Measurements from ENCODE around the gene TADA2B.

TADA2B gene

DNA sequence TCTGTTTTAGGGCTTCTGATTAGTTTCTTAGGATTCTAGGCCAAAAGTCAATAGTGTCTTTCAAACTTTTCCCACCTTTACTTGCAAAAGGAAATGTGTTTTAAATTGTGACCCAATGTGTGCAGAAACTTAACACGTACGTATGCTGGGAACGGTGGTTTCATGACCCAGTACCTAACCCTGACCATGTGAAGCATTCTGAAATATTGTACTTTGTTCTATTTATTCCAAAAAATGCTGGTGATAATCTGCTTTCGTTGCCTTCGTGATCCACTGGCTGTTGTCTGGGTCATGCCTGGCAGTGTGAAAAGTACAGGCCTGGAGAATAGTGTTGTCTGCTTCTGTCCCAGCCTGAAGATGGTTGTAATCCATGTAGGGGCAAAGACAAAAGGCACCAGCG is 26.7 kb upstream of the TADA2B start:
- no peaks in the 10 kb centered on the region for H4K20me1 ChIP-seq (ENCODE audit: insufficient read depth, low read length)
- H3K9me3 ChIP-seq (ENCODE audit: low read length) = no peaks in the 10 kb centered on the region
- no peak overlapping the region for H3K4me3 ChIP-seq (ENCODE audit: low read depth, low read length, poor library complexity, severe bottlenecking)
- H3K9ac ChIP-seq (ENCODE audit: low read length) = no peak overlapping the region
- no peak overlapping the region for H3K27ac ChIP-seq (ENCODE audit: low read depth, low read length, poor library complexity, severe bottlenecking)
- peaks cover 14% of the 10 kb centered on the region for H3K4me1 ChIP-seq (ENCODE audit: insufficient read depth, low read length, severe bottlenecking)
- no peaks in the 10 kb centered on the region for H3K9me2 ChIP-seq (ENCODE audit: low read depth, low read length)
- no peak overlapping the region for H3K4me2 ChIP-seq (ENCODE audit: low read length)
- no peak for TF ChIP-seq EZH2 (IDR thresholded peaks at IDR 0.05; ENCODE audit: borderline replicate concordance, low read length)
- TF ChIP-seq, protein P1, sequence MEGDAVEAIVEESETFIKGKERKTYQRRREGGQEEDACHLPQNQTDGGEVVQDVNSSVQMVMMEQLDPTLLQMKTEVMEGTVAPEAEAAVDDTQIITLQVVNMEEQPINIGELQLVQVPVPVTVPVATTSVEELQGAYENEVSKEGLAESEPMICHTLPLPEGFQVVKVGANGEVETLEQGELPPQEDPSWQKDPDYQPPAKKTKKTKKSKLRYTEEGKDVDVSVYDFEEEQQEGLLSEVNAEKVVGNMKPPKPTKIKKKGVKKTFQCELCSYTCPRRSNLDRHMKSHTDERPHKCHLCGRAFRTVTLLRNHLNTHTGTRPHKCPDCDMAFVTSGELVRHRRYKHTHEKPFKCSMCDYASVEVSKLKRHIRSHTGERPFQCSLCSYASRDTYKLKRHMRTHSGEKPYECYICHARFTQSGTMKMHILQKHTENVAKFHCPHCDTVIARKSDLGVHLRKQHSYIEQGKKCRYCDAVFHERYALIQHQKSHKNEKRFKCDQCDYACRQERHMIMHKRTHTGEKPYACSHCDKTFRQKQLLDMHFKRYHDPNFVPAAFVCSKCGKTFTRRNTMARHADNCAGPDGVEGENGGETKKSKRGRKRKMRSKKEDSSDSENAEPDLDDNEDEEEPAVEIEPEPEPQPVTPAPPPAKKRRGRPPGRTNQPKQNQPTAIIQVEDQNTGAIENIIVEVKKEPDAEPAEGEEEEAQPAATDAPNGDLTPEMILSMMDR (IDR thresholded peaks at IDR 0.05; ENCODE audit: low read length) = no peak
- peaks cover 15% of the 10 kb centered on the region for H3K36me3 ChIP-seq (ENCODE audit: insufficient read depth, low read length)
- no peaks in the 10 kb centered on the region for H3K79me2 ChIP-seq (ENCODE audit: insufficient read depth, low read length)
- H3K27me3 ChIP-seq (ENCODE audit: insufficient read depth, low read length) = no peaks in the 10 kb centered on the region
- no peak overlapping the region for H2AFZ ChIP-seq (ENCODE audit: low read length)
- H3F3A ChIP-seq (ENCODE audit: insufficient read depth, low read length) = no peaks in the 10 kb centered on the region

DNA sequence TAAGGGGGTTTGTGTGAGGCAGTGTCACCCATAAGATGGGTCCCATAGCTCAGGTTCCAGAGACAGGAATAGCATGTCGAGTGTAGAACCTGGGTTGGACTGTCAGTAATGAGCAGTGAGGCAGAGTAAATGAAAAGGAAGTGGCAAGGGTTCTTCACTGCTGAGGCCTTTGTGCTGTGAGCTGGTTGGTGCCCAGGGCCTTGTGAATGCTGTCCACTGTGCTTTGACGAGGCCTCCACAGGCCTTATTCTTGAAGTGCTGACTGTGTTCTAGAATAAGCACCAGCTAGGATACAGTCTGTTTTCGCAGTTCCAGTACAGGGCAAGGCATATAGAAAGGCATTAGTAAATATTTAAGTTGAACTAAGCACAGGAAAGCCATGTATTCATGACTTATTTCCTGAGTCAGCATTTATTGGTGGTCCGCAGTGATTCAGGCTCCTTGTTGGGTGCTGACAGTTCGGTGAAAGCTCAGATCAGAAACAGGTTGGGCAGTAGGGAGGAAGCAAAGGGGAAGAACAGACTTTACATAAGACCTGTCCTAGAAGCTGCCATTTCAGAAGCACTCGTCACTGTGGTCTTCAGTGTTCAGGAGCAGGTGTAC is 25.6 kb upstream of the TADA2B start:
- Histone ChIP-seq H3K4me3 (ENCODE audit: low read depth, low read length, poor library complexity, severe bottlenecking) (no peak overlapping the region), H3K27ac (ENCODE audit: low read depth, low read length, poor library complexity, severe bottlenecking) (no peak overlapping the region), H3F3A (ENCODE audit: insufficient read depth, low read length) (no peaks in the 10 kb centered on the region), H2AFZ (ENCODE audit: low read length) (no peak overlapping the region), H3K9me2 (ENCODE audit: low read depth, low read length) (no peaks in the 10 kb centered on the region), H3K4me1 (ENCODE audit: insufficient read depth, low read length, severe bottlenecking) (peaks cover 14% of the 10 kb centered on the region), H3K36me3 (ENCODE audit: insufficient read depth, low read length) (peaks cover 12% of the 10 kb centered on the region), H3K9ac (ENCODE audit: low read length) (no peak overlapping the region), H3K9me3 (ENCODE audit: low read length) (no peaks in the 10 kb centered on the region), H3K27me3 (ENCODE audit: insufficient read depth, low read length) (no peaks in the 10 kb centered on the region), H3K4me2 (ENCODE audit: low read length) (no peak overlapping the region), H3K79me2 (ENCODE audit: insufficient read depth, low read length) (no peaks in the 10 kb centered on the region), H4K20me1 (ENCODE audit: insufficient read depth, low read length) (no peaks in the 10 kb centered on the region)
- TF ChIP-seq EZH2 (IDR thresholded peaks at IDR 0.05; ENCODE audit: borderline replicate concordance, low read length) = no peak
- TF ChIP-seq, protein P1 (IDR thresholded peaks at IDR 0.05; ENCODE audit: low read length) = no peak

DNA sequence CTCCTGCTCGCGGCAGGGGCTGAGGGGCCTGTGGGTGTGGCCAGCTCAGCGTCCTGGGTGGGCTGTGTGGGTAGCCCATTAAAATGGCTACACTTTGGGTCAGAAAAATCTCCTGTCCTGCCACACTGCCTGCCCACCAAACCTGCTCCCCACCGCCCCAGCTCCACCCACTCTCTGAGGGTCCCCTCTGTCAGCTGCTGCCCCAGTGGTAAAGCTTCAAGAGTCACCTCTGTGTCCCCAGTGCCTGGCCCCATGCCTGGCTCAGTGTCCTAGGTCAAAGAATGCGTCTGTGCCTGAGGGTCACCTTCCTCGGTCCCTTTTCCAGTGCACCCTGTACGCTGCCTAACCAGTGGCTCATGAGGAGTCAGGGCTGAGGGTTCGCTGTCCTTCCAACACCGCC is 24.9 kb upstream of the TADA2B start:
- no peaks in the 10 kb centered on the region for H4K20me1 ChIP-seq (ENCODE audit: insufficient read depth, low read length)
- H2AFZ ChIP-seq (ENCODE audit: low read length) = no peak overlapping the region

More for the DNA sequence above, 24.9 kb upstream of the TADA2B start:
- Histone ChIP-seq H3K9ac (ENCODE audit: low read length) (no peak overlapping the region), H3K4me1 (ENCODE audit: insufficient read depth, low read length, severe bottlenecking) (peaks cover 9% of the 10 kb centered on the region), H3K27ac (ENCODE audit: low read depth, low read length, poor library complexity, severe bottlenecking) (no peak overlapping the region), H3K9me3 (ENCODE audit: low read length) (no peaks in the 10 kb centered on the region), H3K9me2 (ENCODE audit: low read depth, low read length) (no peaks in the 10 kb centered on the region), H3K79me2 (ENCODE audit: insufficient read depth, low read length) (no peaks in the 10 kb centered on the region), H3K4me3 (ENCODE audit: low read depth, low read length, poor library complexity, severe bottlenecking) (no peak overlapping the region), H3F3A (ENCODE audit: insufficient read depth, low read length) (no peaks in the 10 kb centered on the region), H3K27me3 (ENCODE audit: insufficient read depth, low read length) (no peaks in the 10 kb centered on the region), H3K36me3 (ENCODE audit: insufficient read depth, low read length) (peaks cover 10% of the 10 kb centered on the region), H3K4me2 (ENCODE audit: low read length) (no peak overlapping the region)
- no peak for TF ChIP-seq EZH2 (IDR thresholded peaks at IDR 0.05; ENCODE audit: borderline replicate concordance, low read length)
- TF ChIP-seq, protein P1 (IDR thresholded peaks at IDR 0.05; ENCODE audit: low read length) = no peak

Measured in OCI-LY1 (cell line).